Hippocampal formation (tissue), 2 donors: ENCODE data around the gene FADS1.

ENCODE experiments used
- DNase-seq, 2 donors: peaks; one replicate each; lab custom pipeline; 2025; lab: John Stamatoyannopoulos, UW

The FADS1 gene

DNA sequence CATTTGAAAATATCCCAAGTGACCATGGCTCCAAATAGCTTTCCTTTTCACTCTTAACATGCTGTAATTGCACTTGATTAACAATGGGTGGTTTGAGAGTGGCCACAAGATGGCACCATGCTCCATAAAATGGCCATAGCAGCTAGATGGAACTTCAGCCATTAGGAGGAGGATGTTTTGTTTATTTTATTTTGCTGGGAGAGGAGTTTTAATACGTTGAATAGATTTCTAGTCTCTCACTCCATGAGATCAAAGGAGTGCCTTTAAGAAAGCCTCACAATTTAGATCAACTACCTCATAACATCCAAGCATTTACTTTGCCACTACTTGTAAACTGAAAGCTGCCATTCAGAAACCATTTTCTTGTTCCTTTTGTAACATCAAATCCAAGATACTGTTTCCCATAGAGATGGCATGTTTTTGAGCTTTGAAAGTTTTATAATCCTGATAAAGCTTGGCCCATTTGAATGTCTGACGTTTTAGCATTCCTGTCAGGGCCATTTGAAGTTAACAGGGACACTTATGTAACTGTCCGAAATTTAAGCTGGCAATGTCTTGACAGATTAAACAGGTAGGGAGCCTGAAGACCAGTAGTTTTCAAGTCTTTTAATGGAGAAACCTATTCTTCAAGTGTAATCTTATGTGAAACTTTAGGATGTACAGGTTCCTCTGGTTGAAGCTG is 19.4 kb downstream of the FADS1 start:
- peak; percentile 66 to 84 for DNase-seq

DNA sequence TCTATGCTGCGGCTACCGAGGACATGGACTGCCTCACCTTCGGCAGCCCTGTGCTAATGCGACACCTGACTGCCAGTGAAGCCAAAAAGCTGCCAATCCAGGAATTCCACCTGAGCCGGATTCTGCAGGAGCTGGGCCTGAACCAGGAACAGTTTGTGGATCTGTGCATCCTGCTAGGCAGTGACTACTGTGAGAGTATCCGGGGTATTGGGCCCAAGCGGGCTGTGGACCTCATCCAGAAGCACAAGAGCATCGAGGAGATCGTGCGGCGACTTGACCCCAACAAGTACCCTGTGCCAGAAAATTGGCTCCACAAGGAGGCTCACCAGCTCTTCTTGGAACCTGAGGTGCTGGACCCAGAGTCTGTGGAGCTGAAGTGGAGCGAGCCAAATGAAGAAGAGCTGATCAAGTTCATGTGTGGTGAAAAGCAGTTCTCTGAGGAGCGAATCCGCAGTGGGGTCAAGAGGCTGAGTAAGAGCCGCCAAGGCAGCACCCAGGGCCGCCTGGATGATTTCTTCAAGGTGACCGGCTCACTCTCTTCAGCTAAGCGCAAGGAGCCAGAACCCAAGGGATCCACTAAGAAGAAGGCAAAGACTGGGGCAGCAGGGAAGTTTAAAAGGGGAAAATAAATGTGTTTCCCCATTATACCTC is 20.8 kb downstream of the FADS1 start:
- DNase-seq, result no peak

DNA sequence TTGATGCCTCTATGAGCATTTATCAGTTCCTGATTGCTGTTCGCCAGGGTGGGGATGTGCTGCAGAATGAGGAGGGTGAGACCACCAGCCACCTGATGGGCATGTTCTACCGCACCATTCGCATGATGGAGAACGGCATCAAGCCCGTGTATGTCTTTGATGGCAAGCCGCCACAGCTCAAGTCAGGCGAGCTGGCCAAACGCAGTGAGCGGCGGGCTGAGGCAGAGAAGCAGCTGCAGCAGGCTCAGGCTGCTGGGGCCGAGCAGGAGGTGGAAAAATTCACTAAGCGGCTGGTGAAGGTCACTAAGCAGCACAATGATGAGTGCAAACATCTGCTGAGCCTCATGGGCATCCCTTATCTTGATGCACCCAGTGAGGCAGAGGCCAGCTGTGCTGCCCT is 21.3 kb downstream of the FADS1 start:
- no peak for DNase-seq

DNA sequence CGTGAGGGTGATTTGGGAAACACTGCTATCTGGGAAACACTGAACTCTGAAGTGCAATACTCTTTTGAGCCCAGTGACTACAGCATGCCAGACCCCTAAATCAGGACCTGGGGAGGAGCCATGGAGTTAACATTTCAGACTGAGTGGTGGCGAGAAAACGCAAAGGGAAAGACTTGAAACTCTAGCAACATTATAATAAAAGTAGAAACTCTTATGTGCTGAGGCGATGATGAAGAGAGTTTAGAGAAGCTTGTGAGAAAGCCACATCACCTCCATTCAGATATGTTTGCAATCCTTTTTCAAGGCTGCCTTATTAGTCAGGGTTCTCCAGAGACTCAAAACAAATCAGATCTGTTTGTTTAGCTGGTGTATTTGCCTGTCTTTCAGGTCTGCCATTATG is 22.2 kb downstream of the FADS1 start:
- DNase-seq, result no peak

DNA sequence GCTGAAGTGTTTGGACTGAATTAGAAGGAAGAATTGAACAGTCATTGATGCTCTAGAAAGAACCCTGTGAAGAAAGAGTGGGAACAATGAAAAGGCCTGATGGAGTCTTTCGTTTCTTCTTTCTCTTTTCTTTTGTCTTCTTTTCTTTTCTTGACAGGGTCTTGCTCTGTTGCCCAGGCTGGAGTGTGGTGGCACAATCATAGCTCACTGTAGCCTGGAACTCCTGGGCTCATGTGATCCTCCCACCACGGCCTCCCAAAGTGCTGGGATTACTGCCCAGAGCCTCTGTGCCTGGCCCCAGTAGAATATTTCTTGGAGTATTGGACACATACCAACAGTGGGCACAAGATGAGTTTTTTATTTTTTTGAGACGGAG is 23.0 kb downstream of the FADS1 start:
- no peak for DNase-seq

DNA sequence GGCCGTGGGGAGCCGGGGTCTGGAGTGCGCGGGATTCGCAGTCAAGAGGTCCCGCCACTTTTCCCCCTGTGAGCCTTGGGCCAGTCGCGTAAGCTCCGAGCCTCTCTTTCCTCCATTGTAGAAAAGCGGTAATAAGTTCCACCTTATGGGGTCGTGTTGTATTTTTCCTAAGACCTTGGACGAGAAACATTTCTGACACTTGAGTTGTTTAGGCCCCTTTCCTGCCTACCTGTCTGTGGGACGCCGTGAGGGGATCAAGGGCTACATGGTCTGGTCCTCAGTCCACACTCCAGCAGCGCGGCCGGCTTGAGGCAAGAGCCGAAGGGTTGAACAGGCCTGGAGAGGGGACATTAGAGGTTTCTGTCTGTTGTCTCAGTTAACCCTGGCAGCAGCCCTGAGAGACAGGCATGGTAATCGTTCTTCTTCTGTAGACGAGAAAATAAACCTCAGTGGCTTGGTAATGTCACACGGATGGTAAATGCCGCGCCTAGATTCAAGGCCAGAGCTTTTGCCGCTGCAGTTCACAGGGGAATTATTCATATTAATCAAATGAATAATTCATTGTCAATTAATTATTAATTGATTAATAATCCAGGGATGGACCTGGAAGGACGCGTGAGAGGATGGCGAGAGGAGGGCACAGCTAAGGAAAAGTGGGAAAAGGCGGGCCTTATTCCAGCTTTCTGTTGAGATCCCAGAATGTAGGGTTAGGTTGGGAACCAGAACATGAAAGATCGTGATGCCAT is 23.5 kb downstream of the FADS1 start:
- DNase-seq, result no peak

DNA sequence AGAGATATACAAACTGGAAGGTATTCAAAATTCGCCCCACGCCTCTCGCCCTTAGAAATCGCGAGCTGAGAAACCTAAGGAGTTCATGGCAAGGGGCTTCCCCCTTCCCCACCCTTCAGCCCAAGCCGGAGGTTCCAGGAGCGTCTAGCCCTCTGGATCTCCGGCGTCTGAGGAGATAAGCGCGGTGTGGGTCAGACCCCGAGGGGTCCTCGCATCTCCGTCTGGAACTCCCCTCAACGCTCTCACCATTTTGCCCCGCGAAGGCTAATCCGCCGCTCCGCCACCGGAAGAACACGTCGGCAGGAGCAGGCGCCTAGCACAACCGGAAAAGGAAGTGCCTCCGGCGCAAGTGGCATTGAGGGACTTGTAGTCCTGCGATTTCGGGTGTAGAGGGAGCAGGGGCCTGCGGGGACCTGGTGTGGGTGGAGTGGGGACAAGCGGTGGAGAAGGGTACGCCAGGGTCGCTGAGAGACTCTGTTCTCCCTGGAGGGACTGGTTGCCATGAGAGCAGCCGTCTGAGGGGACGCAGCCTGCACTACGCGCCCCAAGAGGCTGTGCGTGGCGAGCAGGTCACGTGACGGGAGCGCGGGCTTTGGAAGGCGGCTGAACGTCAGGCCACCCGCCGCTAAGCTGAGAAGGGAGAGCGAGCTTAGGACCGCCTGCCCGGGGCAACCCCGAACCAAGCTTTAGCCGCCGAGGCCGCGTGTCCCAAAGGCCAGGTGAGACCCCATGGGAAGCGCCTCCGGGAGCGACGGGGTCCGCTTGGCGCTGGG is 24.3 kb downstream of the FADS1 start, which contains the start of the genes FEN1 and TMEM258:
FEN1 (plus strand) TSS at position 602 of the 773 bp plus-strand sequence. CDS start 2,451 bp downstream, outside the sequence.
TMEM258 (minus strand) TSS at position 290 of the 773 bp plus-strand sequence; CDS start at position 249, 41 bp downstream.
- DNase-seq, result peak; percentile 91 to 95

DNA sequence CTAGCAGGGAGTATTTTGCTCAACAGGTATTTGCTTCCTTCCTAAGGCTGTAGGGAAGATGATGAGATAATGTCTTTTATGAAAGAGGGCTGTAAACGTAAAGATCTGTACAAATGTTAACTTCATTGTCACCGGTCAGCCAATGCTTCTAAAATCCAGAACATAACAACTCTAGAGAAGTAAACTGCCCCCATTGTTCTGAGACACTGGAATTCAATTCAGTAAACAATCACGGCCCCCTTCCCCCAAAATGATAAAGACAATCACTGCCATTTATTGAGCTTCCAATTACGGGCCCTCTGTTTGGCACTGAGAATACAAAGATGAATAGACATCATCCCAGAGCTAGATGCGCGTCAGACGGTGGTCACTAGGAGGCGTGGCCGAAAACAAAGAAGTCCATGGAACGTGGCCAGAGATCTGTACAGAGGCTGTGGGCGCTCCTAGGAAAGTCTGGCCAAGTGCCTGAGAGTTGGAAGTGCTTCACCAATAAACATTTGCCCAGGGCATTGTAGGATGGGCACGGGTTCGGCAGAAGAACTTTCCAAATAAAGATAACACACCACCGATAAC is 25.0 kb downstream of the FADS1 start:
- peak; percentile 85 to 97 for DNase-seq

DNA sequence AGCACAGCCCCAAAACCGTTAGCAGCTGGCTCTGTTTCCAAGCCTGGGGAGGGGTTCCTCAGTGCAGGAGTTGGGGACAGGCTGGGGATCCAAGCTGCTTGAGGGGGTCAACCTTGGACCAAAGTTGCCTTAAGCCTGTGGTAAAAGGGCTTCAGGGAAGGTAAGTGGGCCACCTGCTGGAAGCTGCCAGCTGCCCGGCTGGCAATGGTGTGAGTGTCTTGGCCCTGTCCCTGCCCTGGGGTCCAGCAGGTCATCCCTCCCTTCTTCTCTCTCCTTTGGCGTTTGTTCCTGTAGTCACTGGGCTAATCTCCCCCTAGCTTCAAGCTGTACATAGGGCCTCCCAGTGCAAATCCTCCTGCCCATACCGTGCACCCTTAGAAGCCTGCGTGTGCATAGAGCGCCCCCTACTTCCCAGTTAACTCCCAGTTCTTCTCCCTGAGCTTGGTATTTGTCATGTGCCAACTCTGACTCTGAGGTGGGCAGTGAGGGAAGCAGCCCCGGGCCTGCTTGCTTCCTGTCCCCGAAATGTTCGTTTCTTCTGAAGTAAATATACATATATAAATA is 28.8 kb downstream of the FADS1 start:
- DNase-seq, result peak; percentile 62 to 78

DNA sequence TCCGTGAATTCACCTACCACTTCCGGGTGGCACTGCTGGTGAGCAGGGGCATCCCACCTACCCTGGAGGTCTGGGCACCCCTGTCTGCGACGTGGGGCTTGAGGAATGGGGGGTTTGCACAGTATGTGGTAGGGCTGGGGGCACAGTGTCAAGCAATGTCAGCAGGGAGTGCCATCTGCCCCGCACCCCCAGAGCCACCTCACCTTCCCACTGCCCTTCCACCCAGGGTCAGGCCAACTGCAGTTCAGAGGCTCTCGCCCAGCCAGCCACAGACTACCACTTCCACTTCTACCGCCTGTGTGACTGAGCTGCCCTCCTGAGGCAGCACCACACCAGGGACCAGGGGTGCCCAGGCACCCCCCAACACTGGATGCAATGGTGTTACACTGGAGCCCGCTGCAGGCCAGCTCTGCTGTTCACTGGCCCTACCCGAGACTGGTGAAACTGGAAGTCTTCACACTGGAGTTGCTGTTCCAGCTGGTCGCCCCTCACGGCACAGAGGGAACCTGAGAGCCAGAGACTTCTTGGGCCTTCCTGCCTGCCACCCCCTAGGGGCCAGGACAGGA is 30.9 kb downstream of the FADS1 start:
- no peak for DNase-seq

DNA sequence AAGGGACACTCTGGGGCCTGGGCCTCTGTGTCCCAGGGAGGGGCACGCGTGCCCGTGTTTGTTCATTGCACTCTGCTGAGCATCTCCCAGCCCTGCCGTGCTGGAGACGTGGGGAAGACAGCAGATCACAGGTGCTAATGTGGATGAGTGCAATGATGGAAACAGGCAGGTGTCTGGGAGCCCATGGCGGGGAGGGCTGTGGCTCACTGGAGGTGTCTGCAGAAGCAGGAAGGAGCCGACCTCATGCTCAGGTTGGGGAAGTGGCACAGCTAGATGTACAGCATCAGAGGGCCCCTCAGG is 32.3 kb downstream of the FADS1 start:
- DNase-seq, result no peak

DNA sequence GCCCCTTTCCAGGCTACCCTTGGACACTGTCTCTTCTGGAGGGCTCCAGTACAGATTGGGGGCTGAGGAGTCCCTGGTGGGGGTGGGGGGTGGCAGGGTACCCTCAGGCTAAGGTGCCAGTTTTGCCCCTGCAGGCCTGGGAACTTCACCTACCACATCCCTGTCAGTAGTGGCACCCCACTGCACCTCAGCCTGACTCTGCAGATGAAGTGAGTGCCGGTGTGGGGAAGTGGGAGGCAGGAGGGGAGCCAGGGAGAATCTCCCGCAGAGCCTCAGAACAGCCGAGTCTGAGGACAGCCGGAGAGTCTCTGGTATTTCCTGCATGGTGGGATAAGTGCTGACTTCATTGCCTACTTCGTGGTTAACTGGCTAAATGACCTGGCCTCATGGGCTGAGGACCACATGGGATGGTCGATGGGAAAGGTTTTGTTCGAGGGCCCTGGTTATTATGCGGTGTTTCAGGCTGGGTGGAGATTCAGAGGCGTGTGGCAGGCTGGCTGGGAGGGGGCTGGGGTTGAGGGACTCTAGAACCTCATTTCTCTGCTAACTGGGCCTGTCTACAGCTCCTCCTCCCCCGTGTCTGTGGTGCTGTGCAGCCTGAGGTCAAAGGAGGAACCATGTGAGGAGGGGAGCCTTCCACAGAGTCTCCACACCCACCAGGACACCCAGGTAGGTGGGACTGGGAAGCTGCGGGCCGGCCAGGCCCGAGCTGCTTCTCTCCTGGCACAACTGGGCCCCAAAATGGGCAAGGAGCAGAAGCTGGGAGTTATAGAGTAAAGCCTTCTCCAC is 32.9 kb downstream of the FADS1 start:
- DNase-seq, result no peak

DNA sequence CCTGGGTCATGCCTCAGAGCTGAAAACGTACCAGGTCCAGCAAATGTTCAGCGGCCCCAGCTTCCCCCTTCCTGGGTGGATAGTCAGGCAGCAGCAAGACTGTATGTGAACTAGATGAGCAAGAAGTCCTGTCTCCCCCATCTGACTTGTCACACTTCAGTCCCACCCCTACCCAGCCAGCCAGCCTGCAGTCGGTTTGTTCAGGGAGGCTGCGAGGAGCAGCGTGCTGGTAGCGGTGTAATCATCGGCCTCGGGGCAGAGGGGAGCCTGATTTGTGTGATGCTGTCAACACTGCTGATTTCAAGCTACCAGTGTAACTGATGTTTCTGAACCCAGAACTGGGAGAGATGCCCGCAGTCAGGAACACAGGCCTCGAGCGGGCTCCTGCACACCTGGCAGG is 34.0 kb downstream of the FADS1 start:
- no peak for DNase-seq

DNA sequence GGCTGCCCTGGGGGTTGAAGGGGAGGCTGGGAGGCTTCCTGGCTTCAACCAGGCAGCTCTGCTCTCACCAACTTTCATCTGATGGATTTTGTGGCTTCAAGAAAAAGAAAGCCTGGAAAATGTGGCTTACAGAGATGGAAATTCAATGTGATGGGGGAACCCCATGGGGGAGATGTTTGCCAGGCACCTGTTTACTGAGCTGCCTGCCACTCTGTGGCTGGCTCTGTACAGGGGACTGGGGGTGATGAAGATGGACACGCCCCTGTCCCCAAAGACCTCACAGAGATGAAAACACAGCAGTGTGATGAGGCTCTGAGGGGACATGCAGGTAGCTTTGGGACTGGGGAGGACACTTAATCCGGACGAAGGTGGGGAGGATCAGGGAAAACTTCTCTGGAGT is 34.5 kb downstream of the FADS1 start:
- no peak for DNase-seq

DNA sequence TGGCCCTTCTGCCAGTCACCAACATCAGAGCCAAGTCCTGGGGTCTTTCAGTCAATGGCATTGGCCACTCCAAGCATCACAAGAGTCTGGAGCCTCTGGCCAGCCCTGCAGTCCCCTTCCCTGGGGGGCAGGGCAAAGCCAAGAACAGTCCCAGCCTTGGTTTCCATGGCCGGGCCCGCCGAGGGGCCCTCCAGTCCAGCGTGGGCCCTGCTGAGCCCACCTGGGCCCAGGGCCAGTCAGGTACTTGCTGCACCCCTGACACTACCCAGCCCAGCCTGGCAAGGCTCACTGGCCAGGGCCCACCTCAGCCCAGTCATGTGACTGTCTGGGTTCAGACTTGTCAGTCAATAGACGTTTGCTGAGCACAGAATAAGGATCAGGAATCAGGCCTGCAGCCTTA is 35.2 kb downstream of the FADS1 start:
- no peak for DNase-seq

DNA sequence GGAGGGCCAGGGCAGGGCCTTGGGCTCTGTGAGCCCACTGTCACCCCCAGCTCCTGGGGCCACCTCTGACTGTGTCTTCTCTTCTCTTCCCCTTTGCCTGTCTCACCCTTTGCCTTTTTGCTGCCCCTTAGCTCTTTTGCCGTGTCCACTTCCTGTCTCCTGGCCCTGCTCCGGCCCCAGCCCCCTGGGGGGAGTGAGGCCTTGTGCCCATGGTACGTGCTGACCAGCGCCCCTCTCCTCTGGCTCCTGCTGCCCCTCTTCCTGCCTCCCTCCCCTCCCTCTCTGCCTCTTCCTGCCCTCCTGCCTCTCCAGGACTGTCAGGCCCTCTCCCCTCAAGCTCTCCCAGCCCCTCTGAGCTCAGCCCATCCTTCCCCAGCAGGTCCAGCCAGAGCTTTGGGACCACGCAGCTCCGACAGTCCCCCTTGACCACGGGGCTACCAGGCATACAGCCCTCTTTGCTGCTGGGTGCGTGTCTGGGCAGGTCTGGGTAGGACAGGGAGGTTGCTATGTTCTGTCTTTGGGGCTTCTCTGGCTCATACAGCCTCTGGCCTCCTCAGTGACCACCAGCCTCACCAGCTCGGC is 36.1 kb downstream of the FADS1 start:
- no peak for DNase-seq

DNA sequence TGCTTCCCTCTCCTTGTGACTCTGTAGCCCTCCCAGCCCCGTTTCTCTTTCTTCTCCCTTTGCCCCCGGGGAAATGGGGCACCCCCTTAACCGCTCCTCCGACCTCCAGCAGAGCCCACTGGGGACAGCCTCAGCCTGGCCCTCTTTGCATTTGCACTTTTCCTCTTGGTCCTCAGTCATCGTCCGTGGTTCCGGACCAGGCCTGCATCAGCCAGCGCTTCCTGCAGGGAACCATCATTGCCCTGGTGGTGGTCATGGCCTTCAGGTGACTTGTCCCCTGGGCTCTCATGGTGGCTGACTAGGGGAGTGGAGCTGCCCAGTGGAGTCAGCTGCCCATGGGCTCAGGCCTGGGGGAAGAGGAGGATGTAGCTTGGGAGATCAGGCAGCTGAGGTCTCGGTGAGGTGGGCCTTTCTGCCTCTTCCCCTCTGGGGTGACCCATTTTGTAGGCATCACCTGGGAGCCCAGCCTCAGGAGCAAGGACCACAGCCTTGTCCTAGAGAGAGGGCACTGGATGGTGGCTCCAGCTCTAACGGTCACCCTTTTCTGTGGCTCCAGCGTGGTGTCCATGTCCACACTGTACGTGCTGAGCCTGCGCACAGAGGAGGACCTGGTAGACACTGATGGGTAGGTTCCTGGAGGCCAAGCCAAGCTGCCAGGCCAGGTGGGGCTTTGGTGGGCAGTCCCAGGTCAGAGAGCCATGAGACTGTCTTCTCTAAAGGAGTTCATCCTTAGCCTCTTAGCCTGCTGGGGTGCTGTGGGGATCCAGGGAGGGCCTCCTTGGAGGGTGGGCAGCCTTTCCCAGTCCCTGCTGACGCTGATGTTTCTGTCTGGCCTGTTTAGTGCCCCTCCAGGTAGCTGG is 36.9 kb downstream of the FADS1 start:
- DNase-seq, result no peak

DNA sequence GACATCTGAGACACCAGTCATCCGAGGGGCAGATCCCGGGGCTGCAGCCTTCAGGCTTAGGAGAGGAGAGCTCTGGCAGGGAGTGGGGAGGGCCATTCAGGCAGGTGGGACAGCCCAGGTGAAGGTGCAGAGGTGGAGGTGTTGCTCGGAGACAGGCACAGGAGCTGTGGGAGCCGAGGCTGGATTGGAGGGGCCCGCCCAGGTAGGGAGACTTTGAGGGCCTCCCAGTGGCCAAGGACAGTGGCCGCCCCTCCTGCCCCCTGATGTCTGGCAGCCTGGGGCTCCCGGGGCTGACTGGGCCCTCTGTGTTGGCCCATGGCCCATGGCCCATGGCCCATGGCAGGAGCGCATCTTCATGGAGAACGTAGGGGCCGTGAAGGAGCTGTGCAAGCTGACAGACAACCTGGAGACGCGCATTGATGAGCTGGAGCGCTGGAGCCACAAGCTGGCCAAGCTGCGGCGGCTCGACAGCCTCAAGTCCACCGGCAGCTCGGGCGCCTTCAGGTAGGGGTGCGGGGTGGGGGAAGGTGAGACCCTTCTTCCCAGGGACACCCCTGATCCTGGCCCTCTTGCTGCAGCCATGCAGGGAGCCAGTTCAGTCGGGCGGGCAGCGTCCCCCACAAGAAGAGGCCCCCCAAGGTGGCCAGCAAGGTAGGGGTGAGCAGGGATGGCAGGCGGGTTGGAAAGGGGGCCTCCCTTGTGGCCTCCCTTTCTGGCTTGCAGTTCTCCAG is 37.7 kb downstream of the FADS1 start:
- DNase-seq, result no peak
